Ishikawa (cell line): Measurements from ENCODE around the gene BMP2K.

Experiments
- MAX ChIP-seq: IDR thresholded peaks from 2 replicates; pipeline ENCODE4 v1.6.1; 2012
- RAD21 ChIP-seq: IDR thresholded peaks from 2 replicates; pipeline ENCODE4 v1.6.1; 2012; ENCODE audit warnings: low read depth
- TAF1 ChIP-seq: IDR thresholded peaks from 2 replicates; pipeline ENCODE4 v1.6.1; 2012; ENCODE audit warnings: low read depth, mild to moderate bottlenecking
- USF1 ChIP-seq: IDR thresholded peaks from 2 replicates; pipeline ENCODE4 v1.6.1; 2012
- YY1 ChIP-seq: IDR thresholded peaks from 2 replicates; pipeline ENCODE4 v1.6.1; 2012; ENCODE audit warnings: low read depth

- TF ChIP-seq MAX (no peak), YY1 (no peak), USF1 (no peak), RAD21 (no peak), TAF1 (no peak)
Measured at GRCh38 chr4:78870056-78870455, 93.9 kb downstream of the BMP2K start.
